ENCODE data around the gene MTFR1L. TPM values are rescaled to one million over a fixed set of nuclear protein-coding genes. Genes with fewer than 3 reads are reported as not detected.

MTFR1L gene
- polyA plus RNA-seq, 1 of the 3 experiments (the other 2 are of a cell fraction) = 53.6 TPM

DNA sequence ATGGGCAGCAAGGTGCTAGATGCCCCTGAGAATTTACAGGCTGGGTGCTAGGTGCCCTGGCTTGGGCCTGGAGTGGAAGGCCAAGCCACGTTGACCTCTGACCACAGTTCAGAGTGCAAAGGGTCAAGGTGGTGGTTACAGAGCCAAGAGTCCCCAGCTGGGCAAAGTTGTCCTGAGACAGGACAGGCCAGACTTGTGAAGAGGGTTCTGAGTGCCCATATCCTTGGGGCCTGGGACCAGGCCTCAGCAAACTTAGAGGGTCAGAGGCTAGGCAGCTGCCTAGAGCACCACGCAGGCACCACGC is 38.7 kb upstream of the MTFR1L start:
- POLR2A ChIA-PET = no interaction called here
- H3K4me2 ChIP-seq = no peak overlapping the region
- DNase-seq = no peak
- no peaks in the 10 kb centered on the region for H4K20me1 ChIP-seq (ENCODE audit: insufficient read depth)
- TF ChIP-seq CHD2 (IDR thresholded peaks at IDR 0.05; ENCODE audit: low read length, partially characterized antibody) (no peak), FOXM1 (IDR thresholded peaks at IDR 0.05; ENCODE audit: low read depth) (no peak), TEAD4 (IDR thresholded peaks at IDR 0.05; ENCODE audit: borderline replicate concordance, insufficient read depth) (no peak), RFX5 (IDR thresholded peaks at IDR 0.05; ENCODE audit: low read length) (no peak), RAD21 (IDR thresholded peaks at IDR 0.05; ENCODE audit: low read length) (no peak), YY1 (IDR thresholded peaks at IDR 0.05; ENCODE audit: low read depth) (no peak), MXI1 (IDR thresholded peaks at IDR 0.05; ENCODE audit: low read depth, low read length) (no peak), NFIC (IDR thresholded peaks at IDR 0.05; ENCODE audit: borderline replicate concordance) (no peak)
- TF ChIP-seq, protein P1, sequence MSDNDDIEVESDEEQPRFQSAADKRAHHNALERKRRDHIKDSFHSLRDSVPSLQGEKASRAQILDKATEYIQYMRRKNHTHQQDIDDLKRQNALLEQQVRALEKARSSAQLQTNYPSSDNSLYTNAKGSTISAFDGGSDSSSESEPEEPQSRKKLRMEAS (IDR thresholded peaks at IDR 0.05; ENCODE audit: low read depth) = no peak
- no peaks in the 10 kb centered on the region for H3K27me3 ChIP-seq (ENCODE audit: insufficient read depth)
- H3K36me3 ChIP-seq (replicated peaks in 1 of 2; ENCODE audit: control insufficient read depth in 1 of 2, insufficient read depth in 2 of 2, low read length in 1 of 2) = no peaks in the 10 kb centered on the region
- no peaks in the 10 kb centered on the region for H3K9me3 ChIP-seq
- WGBS (ENCODE audit: low lambda C conversion rate) = no CpG with 5 or more reads among the region's 3 CpGs
- no peaks in the 10 kb centered on the region for H3F3A ChIP-seq (replicated peaks; ENCODE audit: insufficient read depth)
- peaks cover 0 to 37% of the 10 kb centered on the region in 2 experiments; a peak in 2 of 4 replicates for H3K4me1 ChIP-seq (ENCODE audit: control insufficient read depth in 1 of 2, insufficient read depth in 2 of 2, low read depth in 1 of 2, low read length in 1 of 2)
- H3K9me2 ChIP-seq = no peaks in the 10 kb centered on the region
- H3K79me2 ChIP-seq (ENCODE audit: insufficient read depth) = no peaks in the 10 kb centered on the region
- no peak overlapping the region for H3K9ac ChIP-seq
- CTCF ChIA-PET = interaction anchor here (0.8 to 1.9 kb wide), 5 partner anchors 12 to 208 kb away, joined by 3 to 6 read pairs (median 3); no protein-coding TSS in a partner anchor
- H2AFZ ChIP-seq (ENCODE audit: low read depth) = no peak overlapping the region
- no peak overlapping the region for H3K27ac ChIP-seq (ENCODE audit: low read depth in 2 of 2, low read length in 1 of 2)
- no peak overlapping the region for H3K4me3 ChIP-seq (ENCODE audit: low read depth in 2 of 2, low read length in 1 of 2)

DNA sequence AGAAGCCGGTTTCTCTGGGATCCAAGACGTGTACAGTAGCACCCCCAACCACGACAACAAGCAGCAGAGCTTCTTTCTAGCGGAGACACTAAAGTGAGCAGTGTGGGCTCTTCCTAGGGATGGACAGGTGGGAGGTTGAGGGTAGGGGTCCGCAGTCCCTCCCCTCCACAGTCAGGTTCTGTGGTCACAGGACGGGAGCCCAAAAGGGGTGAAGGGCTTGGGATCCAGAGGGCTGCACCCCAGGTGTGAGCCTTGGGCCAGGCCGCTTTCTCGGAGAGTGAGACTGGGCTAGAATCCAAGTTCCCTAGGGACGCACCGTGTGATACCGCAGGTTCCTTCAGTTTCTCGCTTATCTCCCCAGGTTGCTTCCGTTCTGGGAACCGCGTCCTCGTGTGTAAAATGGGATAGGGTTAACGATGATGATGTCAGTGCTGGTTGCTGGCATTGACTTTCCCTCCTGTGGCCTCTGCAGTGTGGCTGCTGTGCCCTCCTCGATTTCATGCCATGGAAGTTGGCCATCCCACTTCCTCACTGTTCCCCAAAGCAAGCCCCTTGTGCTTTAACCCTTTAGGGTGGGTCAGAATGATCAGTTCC is 37.0 kb upstream of the MTFR1L start:
- no peak overlapping the region for H3K9ac ChIP-seq
- H3K36me3 ChIP-seq (replicated peaks in 1 of 2; ENCODE audit: control insufficient read depth in 1 of 2, insufficient read depth in 2 of 2, low read length in 1 of 2) = no peaks in the 10 kb centered on the region
- ChIA-PET CTCF (interaction anchor here (0.6 to 1.1 kb wide), 3 partner anchors 9 to 1162 kb away, joined by 3 to 4 read pairs (median 3); no protein-coding TSS in a partner anchor), POLR2A (no interaction called here)
- H3K27me3 ChIP-seq (ENCODE audit: insufficient read depth) = no peaks in the 10 kb centered on the region
- H3K4me3 ChIP-seq (ENCODE audit: low read depth in 2 of 2, low read length in 1 of 2) = no peak overlapping the region
- H3K4me2 ChIP-seq = no peak overlapping the region
- TF ChIP-seq MXI1 (IDR thresholded peaks at IDR 0.05; ENCODE audit: low read depth, low read length) = no peak
- TF ChIP-seq RCOR1 (IDR thresholded peaks at IDR 0.05; ENCODE audit: low read length) = no peak
- TF ChIP-seq GATA2 (CRISPR knock-in tag; IDR thresholded peaks at IDR 0.05) = no peak
- TF ChIP-seq SIN3A (IDR thresholded peaks at IDR 0.05; ENCODE audit: borderline replicate concordance, low read depth, low read length) = no peak
- no peak for TF ChIP-seq FOXM1 (IDR thresholded peaks at IDR 0.05; ENCODE audit: low read depth)
- no peak for TF ChIP-seq EZH2phosphoT487 (IDR thresholded peaks at IDR 0.05; ENCODE audit: borderline replicate concordance, low read depth)
- TF ChIP-seq GABPA (IDR thresholded peaks at IDR 0.05; ENCODE audit: low read depth) = no peak
- TF ChIP-seq JUND (IDR thresholded peaks at IDR 0.05) = no peak
- TF ChIP-seq FOSL2 (IDR thresholded peaks at IDR 0.05; ENCODE audit: borderline replicate concordance, low read depth) = no peak
- H3F3A ChIP-seq (replicated peaks; ENCODE audit: insufficient read depth) = no peaks in the 10 kb centered on the region
- no peaks in the 10 kb centered on the region for H3K79me2 ChIP-seq (ENCODE audit: insufficient read depth)
- no peaks in the 10 kb centered on the region for H3K9me2 ChIP-seq
- no peak overlapping the region for H3K27ac ChIP-seq (ENCODE audit: low read depth in 2 of 2, low read length in 1 of 2)
- H3K4me1 ChIP-seq (ENCODE audit: control insufficient read depth in 1 of 2, insufficient read depth in 2 of 2, low read depth in 1 of 2, low read length in 1 of 2) = peaks cover 0 to 52% of the 10 kb centered on the region in 2 experiments; a peak in 2 of 4 replicates
- DNase-seq = no peak
- 90% methylated on average over 17 of the region's 18 CpGs for WGBS (ENCODE audit: low lambda C conversion rate)
- no peaks in the 10 kb centered on the region for H4K20me1 ChIP-seq (ENCODE audit: insufficient read depth)
- no peak overlapping the region for H2AFZ ChIP-seq (ENCODE audit: low read depth)
- no peaks in the 10 kb centered on the region for H3K9me3 ChIP-seq
